K562 (cell line): ENCODE measurements around the gene MOB3B. TPM values are rescaled to one million over a fixed set of nuclear protein-coding genes. Genes with fewer than 3 reads are reported as not detected.

ENCODE experiments used
- ATAC-seq: fragments of 200-7000 bp; cut with Tn5 transposase; 3 replicates; pipeline ENCODE4 v1.9.1; 2020; ENCODE audit warnings: moderate library complexity
- BruUV-seq: library from RNA; stranded (reverse); fragments of 400-500 nt; replicated peaks from 2 replicates; lab custom pipeline; 2021; lab: Mats Ljungman, UMichigan
- CTCF ChIA-PET: fragments of 300-600 bp; formaldehyde crosslinking; extraction: SDS; loops from one replicate; lab custom pipeline; 2021; ENCODE audit warnings: low intra/inter-chr PET ratio; lab: Yijun Ruan, JAX
- POLR2A ChIA-PET: fragments of 300-600, 350-650 bp; sonication (Branson Sonifier 250); formaldehyde crosslinking; extraction: SDS; loops from one replicate; lab custom pipeline; 2021; ENCODE audit warnings: antibody characterized with exemption, inconsistent platforms; lab: Yijun Ruan, JAX
- DNase-seq, 4 experiments: peaks; one replicate each; pipeline versions ENCODE4 v3.0.0 to v3.0.0-alpha.2; 2011 to 2018; ENCODE audit warnings: low spot score in 3 of 4, mixed read lengths in 3 of 4; ENCODE audit errors: extremely low read depth in 1 of 4
- FAIRE-seq: peaks from 2 replicates; lab custom pipeline; 2011; peaks lifted over from hg19 to GRCh38; lab: Jason Lieb, UNC
- H2AFZ ChIP-seq: 2 replicates; pipeline ENCODE4 v1.6.0; 2011; ENCODE audit warnings: low read depth, low read length, control low read depth, inconsistent platforms
- H3K27ac ChIP-seq: fragments of 200-600 bp; 3 replicates; pipeline ENCODE4 v1.8.0; 2011; ENCODE audit warnings: low read depth, mild to moderate bottlenecking, control low read depth, inconsistent platforms, low read length, moderate library complexity, mixed read lengths; ENCODE audit errors: extremely low read depth
- H3K27me3 ChIP-seq, 2 experiments: fragments of 300-600 bp in 1 of 2; 2 replicates in 1 of 2; 3 replicates in 1 of 2; pipeline versions ENCODE4 v1.6.0 to v1.8.0; 2011; ENCODE audit warnings: inconsistent platforms in 2 of 2, low read length in 2 of 2, mild to moderate bottlenecking in 1 of 2, mixed read lengths in 1 of 2, moderate library complexity in 1 of 2; ENCODE audit not compliant: control insufficient read depth in 2 of 2, insufficient read depth in 2 of 2
- H3K36me3 ChIP-seq: fragments of 300-600 bp; 3 replicates; pipeline ENCODE4 v1.8.0; 2011; ENCODE audit warnings: mild to moderate bottlenecking, low read length, inconsistent platforms; ENCODE audit not compliant: control insufficient read depth, insufficient read depth
- H3K4me1 ChIP-seq, 2 experiments: fragments of 200-600 bp in 1 of 2; replicated peaks in 1 of 2; 2 replicates in 1 of 2; 3 replicates in 1 of 2; pipeline versions ENCODE4 v1.5.1 to v1.8.0; 2011; ENCODE audit warnings: inconsistent platforms in 2 of 2, low read length in 2 of 2, mild to moderate bottlenecking in 1 of 2, mixed read lengths in 1 of 2, moderate library complexity in 1 of 2; ENCODE audit not compliant: control insufficient read depth in 2 of 2, insufficient read depth in 2 of 2
- H3K4me2 ChIP-seq: 2 replicates; pipeline ENCODE4 v1.6.1; 2011; ENCODE audit warnings: low read length, control low read depth, inconsistent platforms, mixed read lengths; ENCODE audit not compliant: insufficient read depth
- H3K4me3 ChIP-seq: fragments of 200-600 bp; sonication (generic), shearing (Covaris generic); 2 replicates; pipeline ENCODE4 v1.5.1; 2016; ENCODE audit warnings: control low read depth, inconsistent platforms
- H3K79me2 ChIP-seq: fragments of 200-600 bp; 3 replicates; pipeline ENCODE4 v1.8.0; 2011; ENCODE audit warnings: low read length, inconsistent platforms; ENCODE audit not compliant: control insufficient read depth, insufficient read depth
- H3K9ac ChIP-seq, 2 experiments: 2 replicates each; pipeline versions ENCODE4 v1.6.0 to v1.6.1; 2011; ENCODE audit warnings: low read depth in 2 of 2, low read length in 2 of 2, control low read depth in 1 of 2, inconsistent platforms in 1 of 2, mild to moderate bottlenecking in 1 of 2, mixed read lengths in 1 of 2; ENCODE audit not compliant: insufficient read depth in 1 of 2
- H3K9me1 ChIP-seq: one replicate; pipeline ENCODE4 v1.6.0; 2011; ENCODE audit warnings: inconsistent platforms, mild to moderate bottlenecking, low read length, moderate library complexity; ENCODE audit not compliant: control insufficient read depth, insufficient read depth
- H3K9me3 ChIP-seq: replicated peaks from 2 replicates; pipeline ENCODE4 v1.5.1; 2011; ENCODE audit warnings: low read depth, low read length, inconsistent platforms; ENCODE audit not compliant: control insufficient read depth, insufficient read depth
- H4K20me1 ChIP-seq: replicated peaks from 2 replicates; pipeline ENCODE4 v1.6.1; 2011; ENCODE audit warnings: low read length, inconsistent platforms, mixed read lengths; ENCODE audit not compliant: control insufficient read depth, insufficient read depth
- BCOR ChIP-seq: fragments of 450-650 bp; IDR thresholded peaks from 2 replicates; pipeline ENCODE4 v1.6.1; 2016
- CCAR2 ChIP-seq: fragments of 200-400 bp; formaldehyde crosslinking; IDR thresholded peaks from 2 replicates; pipeline ENCODE4 v1.6.1; 2017; ENCODE audit warnings: mild to moderate bottlenecking, low read depth, low read length
- CEBPB ChIP-seq: fragments of 450-650 bp; IDR thresholded peaks from 2 replicates; pipeline ENCODE4 v1.6.1; 2016; ENCODE audit warnings: missing genetic modification characterization, missing compliant biosample characterization
- POLR2H ChIP-seq: IDR thresholded peaks from 2 replicates; pipeline ENCODE4 v1.6.1; 2016; ENCODE audit warnings: missing genetic modification characterization, low read depth, mild to moderate bottlenecking, control low read depth, missing compliant biosample characterization, moderate library complexity
- ZNF274 ChIP-seq: IDR thresholded peaks from 2 replicates; pipeline ENCODE4 v1.6.1; 2011; ENCODE audit warnings: low read depth, mild to moderate bottlenecking, low read length, moderate library complexity, borderline replicate concordance
- WGBS: fragments of 100-300 bp; shearing (Covaris generic); methylation state at CpG from one replicate; pipeline ENCODE4 v1.1.6; 2016; ENCODE audit warnings: low coverage, mixed read lengths; ENCODE audit not compliant: insufficient coverage; ENCODE audit errors: missing lambda C conversion rate; 5-methylcytosine and 5-hydroxymethylcytosine counted together
- in situ Hi-C: fragments of 300-500 bp; cut with MboI; formaldehyde crosslinking; loops from 4 replicates; pipeline ENCODE4 v1.15.0; 2018; ENCODE audit warnings: inconsistent platforms, mixed read lengths
- intact Hi-C: fragments of 100-400 bp; cut with micrococcal nuclease; formaldehyde crosslinking; loops from 2 replicates; pipeline ENCODE4 v1.14.2; 2022
- polyA plus RNA-seq, 8 experiments: library from polyadenylated mRNA; depleted of rRNA in 4 of 8; stranded (reverse) in 5 of 8; unstranded in 3 of 8; fragments of >200 nt; fragmentation: Nextera tagmentation in 2 of 8; fragmentation: Illumina TruSeq in 1 of 8; extraction: Ambion mirVana in 2 of 8; extraction: Trizol in 1 of 8; gene quantifications; 2 replicates each; pipeline versions ENCODE4 v1.2.1 to v1.2.3, GENCODE V29; 2011 to 2014; ENCODE audit warnings: inconsistent platforms in 1 of 8, missing spikeins in 1 of 8
- total RNA-seq, 7 experiments: library from RNA; depleted of rRNA in 6 of 7; stranded (reverse); fragments of >200 nt in 6 of 7; fragmentation: Illumina TruSeq in 2 of 7; extraction: Trizol in 2 of 7; gene quantifications; 2 replicates each; pipeline versions ENCODE4 v1.2.1 to v1.2.3, GENCODE V29; 2011 to 2021; ENCODE audit warnings: low replicate concordance in 1 of 7
- TF ChIP-seq, protein P1 (sequence below): fragments of 450-650 bp; IDR thresholded peaks from 2 replicates; pipeline ENCODE4 v1.6.1; 2016; ENCODE audit warnings: missing biosample characterization, missing genetic modification characterization
- TF ChIP-seq, protein P2 (sequence below): fragments of 200-400 bp; formaldehyde crosslinking; IDR thresholded peaks from 2 replicates; pipeline ENCODE4 v1.6.1; 2017; ENCODE audit warnings: mild to moderate bottlenecking, low read depth, low read length, moderate library complexity

The MOB3B gene
- total and polyA plus RNA-seq, 9 of the 15 experiments (the other 6 are each of a cell fraction or from before 2014, with no cell fraction given): 3.6 to 12.8 (median 7.2) TPM

DNA sequence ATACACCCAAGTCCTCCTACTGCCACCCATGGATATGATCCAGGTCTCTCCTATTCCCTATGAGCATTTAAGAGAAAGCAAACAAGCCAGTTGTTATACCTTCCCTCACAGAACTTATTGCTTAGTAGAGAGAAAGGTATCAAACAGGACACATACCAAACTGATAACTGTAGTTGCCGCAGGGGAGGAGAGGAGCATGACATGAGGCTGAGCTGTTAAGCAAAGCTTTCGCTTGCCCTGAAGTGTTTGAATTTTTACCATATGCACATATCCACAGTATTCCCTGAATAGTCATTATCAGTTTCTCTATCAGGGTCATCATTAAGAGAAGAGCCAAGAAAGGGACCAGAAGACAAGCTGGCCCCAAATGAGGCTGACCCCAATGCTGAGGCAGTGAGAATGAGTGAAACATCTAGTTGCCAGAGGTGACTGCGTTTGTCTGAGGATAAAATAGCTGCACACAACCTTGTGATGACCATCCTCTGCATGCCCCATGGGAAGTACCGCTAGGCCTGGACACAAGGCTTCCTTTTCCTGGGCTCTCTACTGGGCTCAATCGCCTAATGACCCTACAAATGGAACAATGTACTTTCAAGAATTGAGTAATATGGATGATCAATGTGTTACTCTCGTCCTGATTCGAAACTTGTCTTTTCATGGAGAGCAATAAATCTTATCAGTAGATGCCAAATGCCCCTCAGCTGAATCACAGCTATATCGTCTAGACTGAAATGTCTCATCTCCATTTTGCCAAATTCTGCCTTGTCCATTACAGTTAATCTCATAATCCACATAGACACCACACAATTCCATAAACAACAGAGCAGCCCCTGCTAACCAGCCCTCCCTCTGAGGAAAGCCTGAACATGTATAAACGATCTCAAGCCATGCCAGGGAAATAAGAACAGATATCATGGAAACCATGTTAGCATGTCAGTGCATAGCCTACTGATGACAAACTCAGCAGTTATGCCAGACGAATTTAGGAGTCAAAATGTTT, 9.8 kb downstream of the MOB3B start:
- no peak overlapping the region for H3K4me2 ChIP-seq
- no peak overlapping the region for H3K9ac ChIP-seq
- H3K9me1 ChIP-seq: no peaks in the 10 kb centered on the region
- TF ChIP-seq BCOR: no peak
- TF ChIP-seq ZNF274: no peak
- no peak for TF ChIP-seq POLR2H (tag)
- TF ChIP-seq, protein P1, sequence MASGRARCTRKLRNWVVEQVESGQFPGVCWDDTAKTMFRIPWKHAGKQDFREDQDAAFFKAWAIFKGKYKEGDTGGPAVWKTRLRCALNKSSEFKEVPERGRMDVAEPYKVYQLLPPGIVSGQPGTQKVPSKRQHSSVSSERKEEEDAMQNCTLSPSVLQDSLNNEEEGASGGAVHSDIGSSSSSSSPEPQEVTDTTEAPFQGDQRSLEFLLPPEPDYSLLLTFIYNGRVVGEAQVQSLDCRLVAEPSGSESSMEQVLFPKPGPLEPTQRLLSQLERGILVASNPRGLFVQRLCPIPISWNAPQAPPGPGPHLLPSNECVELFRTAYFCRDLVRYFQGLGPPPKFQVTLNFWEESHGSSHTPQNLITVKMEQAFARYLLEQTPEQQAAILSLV: no peak
- TF ChIP-seq CEBPB (tag): no peak
- TF ChIP-seq, protein P2, sequence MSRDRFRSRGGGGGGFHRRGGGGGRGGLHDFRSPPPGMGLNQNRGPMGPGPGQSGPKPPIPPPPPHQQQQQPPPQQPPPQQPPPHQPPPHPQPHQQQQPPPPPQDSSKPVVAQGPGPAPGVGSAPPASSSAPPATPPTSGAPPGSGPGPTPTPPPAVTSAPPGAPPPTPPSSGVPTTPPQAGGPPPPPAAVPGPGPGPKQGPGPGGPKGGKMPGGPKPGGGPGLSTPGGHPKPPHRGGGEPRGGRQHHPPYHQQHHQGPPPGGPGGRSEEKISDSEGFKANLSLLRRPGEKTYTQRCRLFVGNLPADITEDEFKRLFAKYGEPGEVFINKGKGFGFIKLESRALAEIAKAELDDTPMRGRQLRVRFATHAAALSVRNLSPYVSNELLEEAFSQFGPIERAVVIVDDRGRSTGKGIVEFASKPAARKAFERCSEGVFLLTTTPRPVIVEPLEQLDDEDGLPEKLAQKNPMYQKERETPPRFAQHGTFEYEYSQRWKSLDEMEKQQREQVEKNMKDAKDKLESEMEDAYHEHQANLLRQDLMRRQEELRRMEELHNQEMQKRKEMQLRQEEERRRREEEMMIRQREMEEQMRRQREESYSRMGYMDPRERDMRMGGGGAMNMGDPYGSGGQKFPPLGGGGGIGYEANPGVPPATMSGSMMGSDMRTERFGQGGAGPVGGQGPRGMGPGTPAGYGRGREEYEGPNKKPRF: no peak
- TF ChIP-seq CCAR2: no peak
- no peaks in the 10 kb centered on the region for H3K9me3 ChIP-seq
- H3K27me3 ChIP-seq: no peaks in the 10 kb centered on the region
- ChIA-PET POLR2A (no interaction called here), CTCF (no interaction called here)
- intact Hi-C loops: no loop called here
- BruUV-seq: no TSS peak
- ATAC-seq (no peak), DNase-seq (no peak), FAIRE-seq (no peak)
- H3K36me3 ChIP-seq: peaks cover 6% of the 10 kb centered on the region; the same call in 1 of the 3 replicates
- no peak overlapping the region for H2AFZ ChIP-seq
- no peak overlapping the region for H3K27ac ChIP-seq
- peaks cover 92% of the 10 kb centered on the region for H3K79me2 ChIP-seq
- H4K20me1 ChIP-seq: no peaks in the 10 kb centered on the region
- 32% methylated on average over 5 of the region's 10 CpGs for WGBS
- in situ Hi-C loops: loop anchor here (10.0 kb wide), 1 partner anchor 65 kb away; no protein-coding TSS in a partner anchor
- H3K4me3 ChIP-seq: no peak overlapping the region
- H3K4me1 ChIP-seq: no peaks in the 10 kb centered on the region; a peak in 2 of 5 replicates
